HEK293 (cell line): ENCODE measurements around the gene PRICKLE1.

Source experiments
- CTCF ChIA-PET: fragments of 350-600 bp; formaldehyde crosslinking; extraction: SDS; loops from one replicate; lab custom pipeline; 2021; ENCODE audit warnings: antibody characterized with exemption; lab: Yijun Ruan, JAX
- POLR2A ChIA-PET: fragments of 300-600 bp; formaldehyde crosslinking; extraction: SDS; loops from one replicate; lab custom pipeline; 2020; ENCODE audit warnings: antibody characterized with exemption, inconsistent platforms; lab: Yijun Ruan, JAX
- H3K27ac ChIP-seq: fragments of 200-500 bp; sonication (Bioruptor generic); 2 replicates; pipeline ENCODE4 v1.5.1; 2014; ENCODE audit warnings: low read depth, low read length, control low read depth, inconsistent platforms; ENCODE audit errors: extremely low read depth
- H3K36me3 ChIP-seq, 2 experiments: fragments of 200-500 bp in 1 of 2; sonication (Bioruptor generic) in 1 of 2; 1 replicate in 1 of 2; 2 replicates in 1 of 2; pipeline ENCODE4 v1.5.1; 2014 to 2017; ENCODE audit warnings: inconsistent platforms in 2 of 2, low read length in 2 of 2; ENCODE audit not compliant: control insufficient read depth in 2 of 2, insufficient read depth in 1 of 2
- H3K4me1 ChIP-seq: fragments of 200-500 bp; sonication (Bioruptor generic); 2 replicates; pipeline ENCODE4 v1.5.1; 2014; ENCODE audit warnings: mild to moderate bottlenecking, low read length, inconsistent platforms; ENCODE audit not compliant: control insufficient read depth, insufficient read depth
- H3K4me3 ChIP-seq: 2 replicates; pipeline ENCODE4 v1.5.1; 2011; ENCODE audit warnings: low read depth, mild to moderate bottlenecking, control low read depth, low read length, moderate library complexity
- H3K9me3 ChIP-seq: fragments of 200-500 bp; sonication (Bioruptor generic); 2 replicates; pipeline ENCODE4 v1.5.1; 2014; ENCODE audit warnings: low read depth, low read length, inconsistent platforms; ENCODE audit not compliant: control insufficient read depth, insufficient read depth
- GFI1B ChIP-seq: fragments of 450-650 bp; formaldehyde crosslinking; IDR thresholded peaks from 2 replicates; pipeline ENCODE4 v1.5.1; 2016; ENCODE audit warnings: missing biosample characterization, missing genetic modification characterization
- KLF7 ChIP-seq: fragments of 450-650 bp; formaldehyde crosslinking; IDR thresholded peaks from 2 replicates; pipeline ENCODE4 v1.5.1; 2016; ENCODE audit warnings: missing biosample characterization, missing genetic modification characterization, borderline replicate concordance
- PRDM1 ChIP-seq: fragments of 450-650 bp; formaldehyde crosslinking; IDR thresholded peaks from 2 replicates; pipeline ENCODE4; 2016; ENCODE audit warnings: missing biosample characterization, missing genetic modification characterization
- REST ChIP-seq: fragments of 450-650 bp; formaldehyde crosslinking; IDR thresholded peaks from 2 replicates; pipeline ENCODE4 v1.5.1; 2016; ENCODE audit warnings: missing biosample characterization, missing genetic modification characterization
- SETDB1 ChIP-seq: IDR thresholded peaks from one replicate; pipeline ENCODE4 v1.6.1; 2017; ENCODE audit warnings: mild to moderate bottlenecking, low read length, moderate library complexity, mixed read lengths; ENCODE audit not compliant: insufficient read length
- TCF7L2 ChIP-seq: IDR thresholded peaks from 2 replicates; pipeline ENCODE4 v1.6.1; 2011; ENCODE audit warnings: low read depth, mild to moderate bottlenecking, inconsistent platforms, low read length, moderate library complexity, borderline replicate concordance
- ZNF214 ChIP-seq: fragments of 450-650 bp; formaldehyde crosslinking; IDR thresholded peaks from 2 replicates; pipeline ENCODE4 v1.5.1; 2017; ENCODE audit warnings: missing biosample characterization, mild to moderate bottlenecking, missing genetic modification characterization, borderline replicate concordance
- ZNF239 ChIP-seq: fragments of 450-650 bp; formaldehyde crosslinking; IDR thresholded peaks from 2 replicates; pipeline ENCODE4 v1.5.1; 2016; ENCODE audit warnings: missing biosample characterization, missing genetic modification characterization
- ZNF394 ChIP-seq: fragments of 450-650 bp; formaldehyde crosslinking; IDR thresholded peaks from 2 replicates; pipeline ENCODE4 v1.5.1; 2016; ENCODE audit warnings: missing biosample characterization, missing genetic modification characterization, mild to moderate bottlenecking, moderate library complexity, borderline replicate concordance
- ZNF416 ChIP-seq: fragments of 450-650 bp; formaldehyde crosslinking; IDR thresholded peaks from 2 replicates; pipeline ENCODE4 v1.5.1; 2016; ENCODE audit warnings: missing biosample characterization, missing genetic modification characterization
- ZNF433 ChIP-seq: fragments of 450-650 bp; formaldehyde crosslinking; IDR thresholded peaks from 2 replicates; pipeline ENCODE4 v1.5.1; 2016; ENCODE audit warnings: missing biosample characterization, missing genetic modification characterization, low read depth
- ZNF561 ChIP-seq: fragments of 450-650 bp; IDR thresholded peaks from 2 replicates; pipeline ENCODE4 v1.5.1; 2018; ENCODE audit warnings: missing biosample characterization, missing genetic modification characterization, borderline replicate concordance
- ZNF596 ChIP-seq: fragments of 450-650 bp; IDR thresholded peaks from 2 replicates; pipeline ENCODE4 v1.5.0; 2018; ENCODE audit warnings: missing biosample characterization, mild to moderate bottlenecking, missing genetic modification characterization, moderate library complexity
- ZNF660 ChIP-seq: fragments of 450-650 bp; IDR thresholded peaks from 2 replicates; pipeline ENCODE4 v1.5.1; 2018; ENCODE audit warnings: missing biosample characterization, mild to moderate bottlenecking, missing genetic modification characterization
- ZNF670 ChIP-seq: fragments of 450-650 bp; formaldehyde crosslinking; IDR thresholded peaks from 2 replicates; pipeline ENCODE4 v1.5.1; 2016; ENCODE audit warnings: missing biosample characterization, missing genetic modification characterization, low read depth
- ZNF677 ChIP-seq: fragments of 450-650 bp; IDR thresholded peaks from 2 replicates; pipeline ENCODE4 v1.5.0; 2018; ENCODE audit warnings: missing biosample characterization, mild to moderate bottlenecking, missing genetic modification characterization, moderate library complexity
- ZNF747 ChIP-seq: fragments of 450-650 bp; formaldehyde crosslinking; IDR thresholded peaks from 2 replicates; pipeline ENCODE4 v1.5.1; 2016; ENCODE audit warnings: missing biosample characterization, missing genetic modification characterization
- ZSCAN16 ChIP-seq: fragments of 450-650 bp; formaldehyde crosslinking; IDR thresholded peaks from 2 replicates; pipeline ENCODE4 v1.5.1; 2016; ENCODE audit warnings: missing biosample characterization, missing genetic modification characterization
- TF ChIP-seq, protein P1 (sequence below): fragments of 450-650 bp; formaldehyde crosslinking; IDR thresholded peaks from 2 replicates; pipeline ENCODE4 v1.5.1; 2016; ENCODE audit warnings: missing biosample characterization, missing genetic modification characterization
- TF ChIP-seq, protein P2 (sequence below): fragments of 450-650 bp; formaldehyde crosslinking; IDR thresholded peaks from 2 replicates; pipeline ENCODE4 v1.5.1; 2017; ENCODE audit warnings: missing biosample characterization, missing genetic modification characterization
- TF ChIP-seq, protein P3 (sequence below): fragments of 450-650 bp; formaldehyde crosslinking; IDR thresholded peaks from 2 replicates; pipeline ENCODE4 v1.5.1; 2016; ENCODE audit warnings: missing biosample characterization, missing genetic modification characterization
- TF ChIP-seq, protein P4 (sequence below): fragments of 450-650 bp; formaldehyde crosslinking; IDR thresholded peaks from 2 replicates; pipeline ENCODE4 v1.5.1; 2016; ENCODE audit warnings: missing biosample characterization, missing genetic modification characterization

Gene PRICKLE1

GRCh38 chr12:42524716-42525115 lies 64.8 kb downstream of the PRICKLE1 start:
- ChIA-PET CTCF (no interaction called here), POLR2A (no interaction called here)
- TF ChIP-seq, protein P1, sequence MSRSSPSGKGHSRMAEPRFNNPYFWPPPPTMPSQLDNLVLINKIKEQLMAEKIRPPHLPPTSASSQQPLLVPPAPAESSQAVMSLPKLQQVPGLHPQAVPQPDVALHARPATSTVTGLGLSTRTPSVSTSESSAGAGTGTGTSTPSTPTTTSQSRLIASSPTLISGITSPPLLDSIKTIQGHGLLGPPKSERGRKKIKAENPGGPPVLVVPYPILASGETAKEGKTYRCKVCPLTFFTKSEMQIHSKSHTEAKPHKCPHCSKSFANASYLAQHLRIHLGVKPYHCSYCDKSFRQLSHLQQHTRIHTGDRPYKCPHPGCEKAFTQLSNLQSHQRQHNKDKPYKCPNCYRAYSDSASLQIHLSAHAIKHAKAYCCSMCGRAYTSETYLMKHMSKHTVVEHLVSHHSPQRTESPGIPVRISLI (tag by site-specific recombination): no peak
- no peak for TF ChIP-seq ZNF214 (tag by site-specific recombination)
- TF ChIP-seq, protein P2, sequence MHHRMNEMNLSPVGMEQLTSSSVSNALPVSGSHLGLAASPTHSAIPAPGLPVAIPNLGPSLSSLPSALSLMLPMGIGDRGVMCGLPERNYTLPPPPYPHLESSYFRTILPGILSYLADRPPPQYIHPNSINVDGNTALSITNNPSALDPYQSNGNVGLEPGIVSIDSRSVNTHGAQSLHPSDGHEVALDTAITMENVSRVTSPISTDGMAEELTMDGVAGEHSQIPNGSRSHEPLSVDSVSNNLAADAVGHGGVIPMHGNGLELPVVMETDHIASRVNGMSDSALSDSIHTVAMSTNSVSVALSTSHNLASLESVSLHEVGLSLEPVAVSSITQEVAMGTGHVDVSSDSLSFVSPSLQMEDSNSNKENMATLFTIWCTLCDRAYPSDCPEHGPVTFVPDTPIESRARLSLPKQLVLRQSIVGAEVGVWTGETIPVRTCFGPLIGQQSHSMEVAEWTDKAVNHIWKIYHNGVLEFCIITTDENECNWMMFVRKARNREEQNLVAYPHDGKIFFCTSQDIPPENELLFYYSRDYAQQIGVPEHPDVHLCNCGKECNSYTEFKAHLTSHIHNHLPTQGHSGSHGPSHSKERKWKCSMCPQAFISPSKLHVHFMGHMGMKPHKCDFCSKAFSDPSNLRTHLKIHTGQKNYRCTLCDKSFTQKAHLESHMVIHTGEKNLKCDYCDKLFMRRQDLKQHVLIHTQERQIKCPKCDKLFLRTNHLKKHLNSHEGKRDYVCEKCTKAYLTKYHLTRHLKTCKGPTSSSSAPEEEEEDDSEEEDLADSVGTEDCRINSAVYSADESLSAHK: no peak
- TF ChIP-seq ZNF747 (tag by site-specific recombination): no peak
- no peak for TF ChIP-seq GFI1B (tag by site-specific recombination)
- TF ChIP-seq TCF7L2: no peak
- TF ChIP-seq ZNF433: no peak
- TF ChIP-seq ZNF394 (tag by site-specific recombination): no peak
- TF ChIP-seq, protein P3, sequence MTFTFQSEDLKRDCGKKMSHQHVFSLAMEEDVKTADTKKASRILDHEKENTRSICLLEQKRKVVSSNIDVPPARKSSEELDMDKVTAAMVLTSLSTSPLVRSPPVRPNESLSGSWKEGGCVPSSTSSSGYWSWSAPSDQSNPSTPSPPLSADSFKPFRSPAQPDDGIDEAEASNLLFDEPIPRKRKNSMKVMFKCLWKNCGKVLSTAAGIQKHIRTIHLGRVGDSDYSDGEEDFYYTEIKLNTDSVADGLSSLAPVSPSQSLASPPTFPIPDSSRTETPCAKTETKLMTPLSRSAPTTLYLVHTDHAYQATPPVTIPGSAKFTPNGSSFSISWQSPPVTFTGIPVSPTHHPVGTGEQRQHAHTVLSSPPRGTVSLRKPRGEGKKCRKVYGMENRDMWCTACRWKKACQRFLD: no peak
- no peak for TF ChIP-seq ZNF416 (tag by site-specific recombination)
- H3K27ac ChIP-seq: no peak overlapping the region
- H3K4me3 ChIP-seq: no peak overlapping the region
- no peaks in the 10 kb centered on the region for H3K9me3 ChIP-seq
- H3K4me1 ChIP-seq: no peaks in the 10 kb centered on the region
- no peaks in the 10 kb centered on the region for H3K36me3 ChIP-seq

DNA sequence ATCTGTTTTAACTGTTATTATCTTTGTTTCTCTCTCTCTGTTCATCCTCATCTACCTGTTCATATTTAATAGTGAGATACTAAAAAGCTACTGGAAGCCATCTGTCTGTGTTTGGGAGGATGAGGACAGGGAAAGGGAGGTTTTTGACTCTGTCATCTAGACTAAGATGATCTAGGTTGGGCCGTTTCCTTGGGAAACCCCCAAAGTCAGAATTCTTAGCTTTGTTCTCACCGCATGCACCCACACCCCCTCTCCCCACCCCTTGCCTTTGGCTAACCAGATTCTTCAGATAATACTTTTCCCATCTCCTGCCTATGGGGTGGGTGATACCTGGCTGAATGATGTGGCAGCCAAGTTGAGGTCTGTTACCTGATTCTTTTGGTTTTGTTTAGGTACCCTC lies 73.0 kb downstream of the PRICKLE1 start:
- no peaks in the 10 kb centered on the region; a peak in 1 of 3 replicates for H3K36me3 ChIP-seq
- POLR2A ChIA-PET: no interaction called here
- no peaks in the 10 kb centered on the region for H3K4me1 ChIP-seq
- CTCF ChIA-PET: interaction anchor here (1.2 kb wide), 1 partner anchor 33 kb away, joined by 3 read pairs; no protein-coding TSS in a partner anchor
- H3K4me3 ChIP-seq: no peak overlapping the region
- H3K27ac ChIP-seq: no peak overlapping the region
- H3K9me3 ChIP-seq: no peaks in the 10 kb centered on the region; the same call in 1 of the 2 replicates
- TF ChIP-seq ZNF214 (tag by site-specific recombination) (no peak), ZNF596 (no peak), ZSCAN16 (no peak)

GRCh38 chr12:42511656-42512055 lies 77.9 kb downstream of the PRICKLE1 start:
- ChIA-PET POLR2A (interaction anchor here (0.7 kb wide), 1 partner anchor 146 kb away, joined by 7 read pairs; no protein-coding TSS in a partner anchor), CTCF (no interaction called here)
- Histone ChIP-seq H3K36me3 (no peaks in the 10 kb centered on the region; a peak in 1 of 3 replicates), H3K9me3 (no peaks in the 10 kb centered on the region; the same call in 1 of the 2 replicates), H3K4me3 (no peak overlapping the region), H3K4me1 (peaks cover 2% of the 10 kb centered on the region; the same call in 1 of the 2 replicates), H3K27ac (no peak overlapping the region)
- no peak for TF ChIP-seq SETDB1
- TF ChIP-seq, protein P4, sequence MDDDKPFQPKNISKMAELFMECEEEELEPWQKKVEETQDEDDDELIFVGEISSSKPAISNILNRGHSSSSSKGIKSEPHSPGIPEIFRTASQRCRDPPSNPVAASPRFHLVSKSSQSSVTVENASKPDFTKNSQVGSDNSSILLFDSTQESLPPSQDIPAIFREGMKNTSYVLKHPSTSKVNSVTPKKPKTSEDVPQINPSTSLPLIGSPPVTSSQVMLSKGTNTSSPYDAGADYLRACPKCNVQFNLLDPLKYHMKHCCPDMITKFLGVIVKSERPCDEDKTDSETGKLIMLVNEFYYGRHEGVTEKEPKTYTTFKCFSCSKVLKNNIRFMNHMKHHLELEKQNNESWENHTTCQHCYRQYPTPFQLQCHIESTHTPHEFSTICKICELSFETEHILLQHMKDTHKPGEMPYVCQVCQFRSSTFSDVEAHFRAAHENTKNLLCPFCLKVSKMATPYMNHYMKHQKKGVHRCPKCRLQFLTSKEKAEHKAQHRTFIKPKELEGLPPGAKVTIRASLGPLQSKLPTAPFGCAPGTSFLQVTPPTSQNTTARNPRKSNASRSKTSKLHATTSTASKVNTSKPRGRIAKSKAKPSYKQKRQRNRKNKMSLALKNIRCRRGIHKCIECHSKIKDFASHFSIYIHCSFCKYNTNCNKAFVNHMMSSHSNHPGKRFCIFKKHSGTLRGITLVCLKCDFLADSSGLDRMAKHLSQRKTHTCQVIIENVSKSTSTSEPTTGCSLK (tag by site-specific recombination): no peak
- TF ChIP-seq ZNF660: no peak
- TF ChIP-seq ZNF677 (tag by site-specific recombination): no peak
- TF ChIP-seq REST (tag by site-specific recombination): no peak
- TF ChIP-seq ZNF670: no peak
- TF ChIP-seq ZNF239: no peak
- no peak for TF ChIP-seq KLF7 (tag by site-specific recombination)
- no peak for TF ChIP-seq PRDM1
- TF ChIP-seq ZNF561 (tag by site-specific recombination): no peak
